ENCODE results near the gene PLB1. TPM values are rescaled to one million over a fixed set of nuclear protein-coding genes. Genes with fewer than 3 reads are reported as not detected.

PLB1 gene
- total and polyA plus RNA-seq, 12 donors = 1.0 to 51.1 (median 8.3) TPM

- Histone ChIP-seq H3K4me1 (replicated peaks in 1 of 2) (no peaks in the 10 kb centered on the region), H3K27ac (no peak overlapping the region), H3K9me3 (replicated peaks in 1 of 3) (no peaks in the 10 kb centered on the region), H3K4me3 (no peak overlapping the region), H3K36me3 (replicated peaks in 1 of 2) (no peaks in the 10 kb centered on the region), H3K27me3 (no peaks in the 10 kb centered on the region)
- 87 to 96% (median 92%) methylated on average over 5 to 14 of the region's 14 CpGs for WGBS, 4 donors
- DNase-seq = no peak
- no peak for TF ChIP-seq CTCF (IDR thresholded peaks at IDR 0.05)
- TF ChIP-seq POLR2A (IDR thresholded peaks at IDR 0.05) = no peak
- intact Hi-C loops (cut with DNase I) = loop anchor here in 1 of 2 donors (5.0 kb wide), 1 partner anchor 752 kb away; no protein-coding TSS in a partner anchor
Observed at GRCh38 chr2:28454016-28454930, 41.6 kb upstream of the PLB1 start.

GRCh38 chr2:28457237-28457636, 38.6 kb upstream of the PLB1 start:
- H3K4me1 ChIP-seq (replicated peaks in 1 of 2) = no peaks in the 10 kb centered on the region
- no peak overlapping the region for H3K4me3 ChIP-seq
- intact Hi-C loops (cut with DNase I) = no loop called here
- no peak for TF ChIP-seq CTCF (IDR thresholded peaks at IDR 0.05)
- no peak for TF ChIP-seq POLR2A (IDR thresholded peaks at IDR 0.05)
- no peak overlapping the region for H3K27ac ChIP-seq
- DNase-seq = no peak
- WGBS, 4 donors = 91 to 94% (median 92%) methylated on average over 6 to 10 of the region's 10 CpGs
- peaks cover 0 to 4% (median 0%) of the 10 kb centered on the region in 3 donors for H3K9me3 ChIP-seq (replicated peaks in 1 of 3)
- H3K36me3 ChIP-seq (replicated peaks in 1 of 2) = no peaks in the 10 kb centered on the region
- no peaks in the 10 kb centered on the region for H3K27me3 ChIP-seq

- Histone ChIP-seq H3K27ac (no peak overlapping the region), H3K4me1 (replicated peaks in 1 of 2) (no peaks in the 10 kb centered on the region), H3K9me3 (replicated peaks in 1 of 3) (peaks cover 0 to 9% (median 0%) of the 10 kb centered on the region in 3 donors), H3K27me3 (no peaks in the 10 kb centered on the region), H3K36me3 (replicated peaks in 1 of 2) (no peaks in the 10 kb centered on the region), H3K4me3 (no peak overlapping the region)
- no peak for DNase-seq
- WGBS, 4 donors = 70 to 74% (median 72%) methylated on average over 2 of the region's 2 CpGs
- TF ChIP-seq POLR2A (IDR thresholded peaks at IDR 0.05) (no peak), CTCF (IDR thresholded peaks at IDR 0.05) (no peak)
- intact Hi-C loops (cut with DNase I) = no loop called here
Observed at GRCh38 chr2:28461056-28461455, 34.8 kb upstream of the PLB1 start.

GRCh38 chr2:28462122-28462521, 33.7 kb upstream of the PLB1 start:
- no peak overlapping the region for H3K4me3 ChIP-seq
- intact Hi-C loops (cut with DNase I) = no loop called here
- TF ChIP-seq POLR2A (IDR thresholded peaks at IDR 0.05) (no peak), CTCF (IDR thresholded peaks at IDR 0.05) (no peak)

More at GRCh38 chr2:28462122-28462521, 33.7 kb upstream of the PLB1 start:
- no peaks in the 10 kb centered on the region for H3K27me3 ChIP-seq
- no peak overlapping the region for H3K27ac ChIP-seq
- H3K4me1 ChIP-seq (replicated peaks in 1 of 2) = no peaks in the 10 kb centered on the region
- H3K9me3 ChIP-seq (replicated peaks in 1 of 3) = peaks cover 0 to 9% (median 0%) of the 10 kb centered on the region in 3 donors
- no peak for DNase-seq
- H3K36me3 ChIP-seq (replicated peaks in 1 of 2) = no peaks in the 10 kb centered on the region

Data from adrenal gland (tissue), 12 donors.